H1 (cell line): ENCODE measurements around the gene CHST10. TPM values are rescaled to one million over a fixed set of nuclear protein-coding genes. Genes with fewer than 3 reads are reported as not detected.
A peak's percentile ranks its signal among the peaks of the same experiment; 100 is the strongest.
"Not testable (repeated sequence)": the region's sequence is repeated elsewhere in the genome, so short reads cannot be mapped to it uniquely, and the experiment has no call there.

Source experiments
- CTCF ChIA-PET: fragments of 300-600 bp; sonication (Branson Sonifier 250); formaldehyde crosslinking; loops from one replicate; lab custom pipeline; 2021; ENCODE audit not compliant: partially characterized antibody; lab: Charles Lee
- POLR2A ChIA-PET: fragments of 300-600 bp; sonication (Branson Sonifier 250); formaldehyde crosslinking; loops from one replicate; lab custom pipeline; 2021; ENCODE audit warnings: inconsistent platforms; ENCODE audit not compliant: partially characterized antibody; lab: Charles Lee
- DNase-seq, 2 experiments: peaks; one replicate each; pipeline versions ENCODE4 v3.0.0 to v3.0.0-alpha.2; 2010 to 2022; ENCODE audit warnings: low spot score in 2 of 2, low read depth in 1 of 2, mixed read lengths in 1 of 2
- FAIRE-seq: peaks from 2 replicates; lab custom pipeline; 2011; peaks lifted over from hg19 to GRCh38; lab: Jason Lieb, UNC
- H2AFZ ChIP-seq: 2 replicates; pipeline ENCODE4 v1.8.1; 2012; ENCODE audit warnings: low read length, inconsistent platforms
- H2AK5ac ChIP-seq: 2 replicates; pipeline ENCODE4 v1.6.1; 2013; ENCODE audit warnings: low read depth, low read length
- H2BK120ac ChIP-seq: replicated peaks from 2 replicates; pipeline ENCODE3; 2013; ENCODE audit warnings: low read depth, low read length, inconsistent platforms
- H2BK12ac ChIP-seq: 2 replicates; pipeline ENCODE4 v1.6.1; 2013; ENCODE audit warnings: low read depth, low read length
- H2BK15ac ChIP-seq: 2 replicates; pipeline ENCODE4 v1.6.1; 2013; ENCODE audit warnings: low read length
- H2BK20ac ChIP-seq: 2 replicates; pipeline ENCODE4 v1.6.1; 2013; ENCODE audit warnings: low read length
- H2BK5ac ChIP-seq: 2 replicates; pipeline ENCODE4 v1.6.1; 2013; ENCODE audit warnings: low read depth, low read length
- H3K14ac ChIP-seq: 2 replicates; pipeline ENCODE4 v1.6.1; 2013; ENCODE audit warnings: inconsistent platforms; ENCODE audit not compliant: insufficient read length
- H3K18ac ChIP-seq: 2 replicates; pipeline ENCODE4 v1.6.1; 2013; ENCODE audit warnings: low read length; ENCODE audit errors: extremely low read depth
- H3K23ac ChIP-seq: 2 replicates; pipeline ENCODE4 v1.6.1; 2013; ENCODE audit warnings: inconsistent platforms; ENCODE audit not compliant: insufficient read length
- H3K23me2 ChIP-seq: 2 replicates; pipeline ENCODE4 v1.6.1; 2013; ENCODE audit warnings: low read depth, low read length
- H3K27ac ChIP-seq: 2 replicates; pipeline ENCODE4 v1.6.1; 2011; ENCODE audit warnings: low read depth, low read length, inconsistent platforms
- H3K27me3 ChIP-seq, 4 experiments: replicated peaks in 1 of 4; 1 replicate in 1 of 4; 2 replicates in 3 of 4; pipeline versions ENCODE4 v1.6.1 to v1.8.1; 2011 to 2013; ENCODE audit warnings: low read length in 3 of 4, mild to moderate bottlenecking in 3 of 4, inconsistent platforms in 2 of 4, mixed read lengths in 2 of 4, moderate library complexity in 1 of 4; ENCODE audit not compliant: control insufficient read depth in 3 of 4, insufficient read depth in 3 of 4; ENCODE audit errors: extremely low read depth in 1 of 4
- H3K36me3 ChIP-seq, 4 experiments: 2 replicates each; pipeline versions ENCODE4 v1.6.1 to v1.8.1; 2011 to 2013; ENCODE audit warnings: mild to moderate bottlenecking in 4 of 4, low read length in 3 of 4, moderate library complexity in 2 of 4, control low read depth in 1 of 4, inconsistent platforms in 1 of 4; ENCODE audit not compliant: insufficient read depth in 4 of 4, control insufficient read depth in 2 of 4
- H3K4ac ChIP-seq: replicated peaks from 2 replicates; pipeline ENCODE3; 2013; ENCODE audit warnings: low read length, low read depth, mixed read lengths, inconsistent platforms; ENCODE audit not compliant: insufficient read length
- H3K4me1 ChIP-seq, 4 experiments: replicated peaks in 1 of 4; 1 replicate in 1 of 4; 2 replicates in 3 of 4; pipeline versions ENCODE4 v1.6.1 to v1.8.1; 2011 to 2013; ENCODE audit warnings: low read length in 3 of 4, inconsistent platforms in 2 of 4, mixed read lengths in 1 of 4; ENCODE audit not compliant: insufficient read depth in 4 of 4, control insufficient read depth in 3 of 4
- H3K4me2 ChIP-seq, 2 experiments: 2 replicates each; pipeline versions ENCODE4 v1.6.1 to v1.8.1; 2011 to 2013; ENCODE audit warnings: low read depth in 2 of 2, low read length in 2 of 2, control low read depth in 1 of 2, inconsistent platforms in 1 of 2, mild to moderate bottlenecking in 1 of 2; ENCODE audit not compliant: insufficient read depth in 1 of 2
- H3K4me3 ChIP-seq, 4 experiments: fragments of 200-600, 300-600 bp in 1 of 4; sonication (generic), shearing (Covaris generic), sonication (Bioruptor Twin) in 1 of 4; 2 replicates each; pipeline versions ENCODE4 v1.5.1 to v1.8.1; 2011 to 2016; ENCODE audit warnings: low read length in 4 of 4, low read depth in 3 of 4, control low read depth in 2 of 4, inconsistent platforms in 2 of 4, mild to moderate bottlenecking in 2 of 4, mixed read lengths in 1 of 4, moderate library complexity in 1 of 4; ENCODE audit not compliant: insufficient read depth in 2 of 4; ENCODE audit errors: extremely low read depth in 1 of 4
- H3K56ac ChIP-seq: replicated peaks from 2 replicates; pipeline ENCODE3; 2013; ENCODE audit warnings: low read depth, mild to moderate bottlenecking, mixed read lengths, low read length, inconsistent platforms; ENCODE audit not compliant: insufficient read length
- H3K79me1 ChIP-seq: 2 replicates; pipeline ENCODE4 v1.6.1; 2013; ENCODE audit warnings: low read depth, low read length, control low read depth
- H3K79me2 ChIP-seq, 2 experiments: 2 replicates each; pipeline versions ENCODE4 v1.6.1 to v1.8.1; 2012 to 2013; ENCODE audit warnings: low read length in 2 of 2, mild to moderate bottlenecking in 2 of 2, inconsistent platforms in 1 of 2; ENCODE audit not compliant: insufficient read depth in 2 of 2, control insufficient read depth in 1 of 2
- H3K9ac ChIP-seq, 4 experiments: replicated peaks in 1 of 4; 1 replicate in 1 of 4; 2 replicates in 3 of 4; pipeline versions ENCODE4 v1.6.1 to v1.8.1; 2011 to 2013; ENCODE audit warnings: low read depth in 3 of 4, low read length in 3 of 4, control low read depth in 2 of 4, mild to moderate bottlenecking in 2 of 4, moderate library complexity in 2 of 4, inconsistent platforms in 1 of 4; ENCODE audit errors: extremely low read depth in 1 of 4
- H3K9me3 ChIP-seq, 2 experiments: 2 replicates each; pipeline versions ENCODE4 v1.6.1 to v1.8.1; 2012 to 2013; ENCODE audit warnings: mild to moderate bottlenecking in 2 of 2, moderate library complexity in 2 of 2, control low read depth in 1 of 2, inconsistent platforms in 1 of 2, low read depth in 1 of 2, low read length in 1 of 2, mixed read lengths in 1 of 2; ENCODE audit not compliant: insufficient read depth in 2 of 2
- H4K20me1 ChIP-seq, 2 experiments: replicated peaks in 1 of 2; 2 replicates each; pipeline versions ENCODE3 to v1.8.1; 2011 to 2013; ENCODE audit warnings: inconsistent platforms in 2 of 2, low read length in 2 of 2, mild to moderate bottlenecking in 1 of 2; ENCODE audit not compliant: insufficient read depth in 2 of 2, control insufficient read depth in 1 of 2
- H4K5ac ChIP-seq: 2 replicates; pipeline ENCODE4 v1.6.1; 2013; ENCODE audit warnings: low read length, low read depth, mixed read lengths, inconsistent platforms; ENCODE audit not compliant: insufficient read length
- H4K8ac ChIP-seq: 2 replicates; pipeline ENCODE4 v1.8.0; 2013; ENCODE audit warnings: mild to moderate bottlenecking, moderate library complexity, low read length, inconsistent platforms; ENCODE audit not compliant: insufficient read depth; ENCODE audit errors: extremely low read depth
- H4K91ac ChIP-seq: replicated peaks from 2 replicates; pipeline ENCODE3; 2013; ENCODE audit warnings: low read length, mixed read lengths, inconsistent platforms; ENCODE audit not compliant: insufficient read length
- EP300 ChIP-seq, 2 experiments: IDR thresholded peaks; 1 replicate in 1 of 2; 2 replicates in 1 of 2; pipeline ENCODE4 v1.6.1; 2011 to 2012; ENCODE audit warnings: low read depth in 2 of 2, low read length in 2 of 2, mild to moderate bottlenecking in 2 of 2, borderline replicate concordance in 1 of 2, inconsistent platforms in 1 of 2, moderate library complexity in 1 of 2
- WGBS, 2 experiments: shearing (Covaris generic) in 1 of 2; methylation state at CpG; one replicate each; pipeline versions ENCODE4 v1.1.6 to v1.1.7; 2013 to 2015; ENCODE audit warnings: low lambda C conversion rate in 2 of 2, mixed read lengths in 2 of 2, inconsistent platforms in 1 of 2, low coverage in 1 of 2, missing lambda C conversion rate in 1 of 2; ENCODE audit not compliant: insufficient replicate concordance in 2 of 2, insufficient coverage in 1 of 2, insufficient read length in 1 of 2; ENCODE audit errors: extremely low coverage in 1 of 2, missing lambda C conversion rate in 1 of 2; 5-methylcytosine and 5-hydroxymethylcytosine counted together
- polyA plus RNA-seq, 7 experiments: library from polyadenylated mRNA; depleted of rRNA in 3 of 7; stranded (reverse) in 5 of 7; unstranded in 2 of 7; fragments of >200 nt in 5 of 7; fragments of 200-250 nt in 2 of 7; gene quantifications; 1 replicate in 5 of 7; 2 replicates in 1 of 7; 4 replicates in 1 of 7; pipeline versions ENCODE4 v1.2.1 to v1.2.3, GENCODE V29; 2011 to 2013; ENCODE audit warnings: missing spikeins in 2 of 7, mixed read lengths in 2 of 7
- total RNA-seq: library from RNA; stranded (reverse); fragmentation: NEBNext Ultra II Directional; extraction: Animal tissue kit (Norgen Biotek cat#: 25700); gene quantifications from 2 replicates; pipeline ENCODE4 v1.2.1, GENCODE V29; 2021
- TF ChIP-seq, protein P1 (sequence below): IDR thresholded peaks from 2 replicates; pipeline ENCODE4 v1.6.1; 2012; ENCODE audit warnings: inconsistent platforms

Gene CHST10
- total and polyA plus RNA-seq, 2 of the 8 experiments (the other 6 are each of a cell fraction or from before 2014, with no cell fraction given), result 27.3 to 29.1 TPM

GRCh38 chr2:100362269-100362668 is 55.2 kb downstream of the CHST10 start:
- H3K23ac ChIP-seq, H3K27ac ChIP-seq, H3K4me1 ChIP-seq, CTCF ChIA-PET, H2BK5ac ChIP-seq, DNase-seq, H4K5ac ChIP-seq, H4K8ac ChIP-seq, H4K91ac ChIP-seq, H2AFZ ChIP-seq, H2BK12ac ChIP-seq, H2AK5ac ChIP-seq, H2BK20ac ChIP-seq, FAIRE-seq, H2BK120ac ChIP-seq, H3K4me3 ChIP-seq, H3K14ac ChIP-seq, H3K9me3 ChIP-seq, POLR2A ChIA-PET, H3K79me1 ChIP-seq, H4K20me1 ChIP-seq, H3K36me3 ChIP-seq, H3K4me2 ChIP-seq, H3K56ac ChIP-seq, H3K18ac ChIP-seq, H3K4ac ChIP-seq, H3K79me2 ChIP-seq, H3K9ac ChIP-seq, H2BK15ac ChIP-seq, H3K23me2 ChIP-seq, H3K27me3 ChIP-seq: not testable (repeated sequence)
- WGBS, 2 experiments, result 95% methylated on average over 7 of the region's 7 CpGs; no CpG with 5 or more reads in 1 of the 2 experiments
- TF ChIP-seq, protein P1, sequence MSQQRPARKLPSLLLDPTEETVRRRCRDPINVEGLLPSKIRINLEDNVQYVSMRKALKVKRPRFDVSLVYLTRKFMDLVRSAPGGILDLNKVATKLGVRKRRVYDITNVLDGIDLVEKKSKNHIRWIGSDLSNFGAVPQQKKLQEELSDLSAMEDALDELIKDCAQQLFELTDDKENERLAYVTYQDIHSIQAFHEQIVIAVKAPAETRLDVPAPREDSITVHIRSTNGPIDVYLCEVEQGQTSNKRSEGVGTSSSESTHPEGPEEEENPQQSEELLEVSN, result 0 out of 2 replicates have a peak, but pooled peaks have one; percentile 17
- peak in 1 of 2 experiments; percentile 84; a peak in 1 of 3 replicates for TF ChIP-seq EP300 (IDR thresholded peaks at IDR 0.05; ENCODE audit: borderline replicate concordance in 1 of 2, low read depth in 2 of 2, low read length in 2 of 2)
